ENCODE measurements around the gene SLC16A6.

DNA sequence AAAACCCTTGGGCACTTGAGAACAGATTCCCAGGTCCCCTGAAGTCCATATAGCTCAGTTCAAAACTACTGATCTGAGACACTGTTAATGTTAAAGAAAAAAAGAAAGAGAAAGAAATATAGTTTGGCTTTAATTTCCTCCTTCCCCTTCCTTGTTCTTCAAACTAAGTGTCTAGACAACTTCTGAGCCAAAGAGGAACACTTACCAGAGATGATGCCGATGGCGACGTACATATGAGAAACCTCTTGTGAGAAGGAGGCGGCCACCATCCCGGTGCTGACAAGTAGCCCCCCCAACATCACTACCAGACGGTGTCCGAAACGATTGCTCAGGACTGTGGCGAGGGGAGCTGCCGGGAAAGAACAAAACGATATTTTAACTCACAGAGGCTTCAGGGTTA is 17.2 kb downstream of the SLC16A6 start:
- TF ChIP-seq POLR2AphosphoS5 (IDR thresholded peaks at IDR 0.05; ENCODE audit: low read depth, low read length) = no peak
- no peak for TF ChIP-seq SPI1 (IDR thresholded peaks at IDR 0.05; ENCODE audit: low read depth, low read length)
- TF ChIP-seq POLR2A (IDR thresholded peaks at IDR 0.05; ENCODE audit: low read depth, low read length) = no peak
- TF ChIP-seq TAF1 (IDR thresholded peaks at IDR 0.05; ENCODE audit: low read depth, low read length) = no peak
- TF ChIP-seq POU2F2 (IDR thresholded peaks at IDR 0.05; ENCODE audit: low read depth, low read length) = no peak
